Measurements from ENCODE around the gene CSNK2A3.

The CSNK2A3 gene

DNA sequence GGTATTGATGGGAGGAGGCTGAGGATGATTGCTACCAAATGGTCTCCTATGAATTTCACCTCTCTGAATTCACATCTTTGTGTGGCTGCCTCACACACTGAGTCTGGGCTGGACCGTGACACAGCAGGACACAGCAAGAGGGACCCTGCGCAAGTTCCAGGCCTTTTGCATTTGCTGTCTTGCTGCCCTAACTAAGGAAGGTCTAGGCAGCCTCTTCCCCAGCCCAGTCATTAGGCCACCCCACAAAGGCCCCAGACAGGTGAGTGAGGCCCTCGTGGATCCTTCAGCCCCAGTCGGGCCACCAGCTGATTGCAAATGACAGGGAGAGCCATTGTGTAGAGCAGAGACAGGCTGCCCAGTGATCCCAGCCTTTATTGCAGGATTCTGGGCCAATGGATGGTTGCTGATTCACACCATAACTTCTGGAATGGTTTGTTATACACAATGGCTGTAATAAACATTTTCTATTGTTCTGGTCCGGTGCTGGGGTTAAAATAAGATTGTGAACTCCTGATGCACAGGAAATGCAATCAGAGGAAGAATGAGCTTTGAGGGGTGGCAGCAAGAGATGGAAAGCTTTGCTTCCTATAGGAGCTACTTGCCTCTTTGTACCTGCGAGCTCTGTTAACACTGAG is 28.5 kb upstream of the CSNK2A3 start:
- H3K4me3 ChIP-seq (replicated peaks; ENCODE audit: low read depth, low read length), result no peak overlapping the region
- no peak for DNase-seq (ENCODE audit: low read depth)
- TF ChIP-seq, protein P1, sequence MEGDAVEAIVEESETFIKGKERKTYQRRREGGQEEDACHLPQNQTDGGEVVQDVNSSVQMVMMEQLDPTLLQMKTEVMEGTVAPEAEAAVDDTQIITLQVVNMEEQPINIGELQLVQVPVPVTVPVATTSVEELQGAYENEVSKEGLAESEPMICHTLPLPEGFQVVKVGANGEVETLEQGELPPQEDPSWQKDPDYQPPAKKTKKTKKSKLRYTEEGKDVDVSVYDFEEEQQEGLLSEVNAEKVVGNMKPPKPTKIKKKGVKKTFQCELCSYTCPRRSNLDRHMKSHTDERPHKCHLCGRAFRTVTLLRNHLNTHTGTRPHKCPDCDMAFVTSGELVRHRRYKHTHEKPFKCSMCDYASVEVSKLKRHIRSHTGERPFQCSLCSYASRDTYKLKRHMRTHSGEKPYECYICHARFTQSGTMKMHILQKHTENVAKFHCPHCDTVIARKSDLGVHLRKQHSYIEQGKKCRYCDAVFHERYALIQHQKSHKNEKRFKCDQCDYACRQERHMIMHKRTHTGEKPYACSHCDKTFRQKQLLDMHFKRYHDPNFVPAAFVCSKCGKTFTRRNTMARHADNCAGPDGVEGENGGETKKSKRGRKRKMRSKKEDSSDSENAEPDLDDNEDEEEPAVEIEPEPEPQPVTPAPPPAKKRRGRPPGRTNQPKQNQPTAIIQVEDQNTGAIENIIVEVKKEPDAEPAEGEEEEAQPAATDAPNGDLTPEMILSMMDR (IDR thresholded peaks at IDR 0.05; ENCODE audit: low read length, missing control alignments), result no peak

DNA sequence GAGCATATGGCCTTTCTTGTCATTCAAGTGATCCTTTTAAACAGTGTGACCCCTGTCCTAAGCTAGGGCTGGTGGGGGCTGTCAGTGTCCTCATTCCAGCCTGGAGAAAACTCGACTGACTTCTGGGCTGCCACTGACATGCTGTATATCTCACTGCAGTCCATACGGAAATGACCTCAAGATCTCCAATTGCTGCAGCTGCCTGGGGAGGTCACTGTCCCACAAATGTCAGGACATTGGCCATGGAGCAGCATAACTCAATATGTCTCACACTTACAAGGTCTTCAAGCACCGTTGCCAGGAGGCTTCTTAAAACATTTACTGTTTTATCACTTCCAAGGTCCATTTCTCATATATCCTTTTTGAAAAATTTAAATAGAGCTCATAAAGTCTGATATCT is 27.8 kb upstream of the CSNK2A3 start:
- no peak for DNase-seq (ENCODE audit: low read depth)

DNA sequence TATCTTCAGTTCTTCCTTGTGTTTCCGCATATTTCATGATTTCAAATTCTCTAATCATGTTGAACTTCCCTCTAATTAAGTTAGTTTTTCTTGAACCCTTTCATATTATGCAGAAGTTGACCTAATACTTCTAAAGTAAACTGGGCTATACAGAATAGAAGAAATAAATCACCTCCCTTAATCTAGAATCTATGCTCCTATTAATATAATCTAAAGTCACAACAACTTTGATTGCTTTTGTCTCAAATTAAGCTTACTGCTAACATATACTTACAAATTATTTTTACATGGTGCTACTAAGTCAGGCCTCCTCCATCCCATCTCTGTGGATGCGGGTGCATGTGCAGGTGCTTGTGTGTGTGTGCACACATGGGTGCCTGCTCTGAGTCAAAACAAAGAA is 27.3 kb upstream of the CSNK2A3 start:
- H3K4me3 ChIP-seq (replicated peaks; ENCODE audit: low read depth, low read length), result no peak overlapping the region
- DNase-seq (ENCODE audit: low read depth), result no peak
- TF ChIP-seq, protein P1 (IDR thresholded peaks at IDR 0.05; ENCODE audit: low read length, missing control alignments), result no peak

More for the DNA sequence above, 27.8 kb upstream of the CSNK2A3 start:
- TF ChIP-seq, protein P1 (IDR thresholded peaks at IDR 0.05; ENCODE audit: low read length, missing control alignments), result no peak
- H3K4me3 ChIP-seq (replicated peaks; ENCODE audit: low read depth, low read length), result no peak overlapping the region

DNA sequence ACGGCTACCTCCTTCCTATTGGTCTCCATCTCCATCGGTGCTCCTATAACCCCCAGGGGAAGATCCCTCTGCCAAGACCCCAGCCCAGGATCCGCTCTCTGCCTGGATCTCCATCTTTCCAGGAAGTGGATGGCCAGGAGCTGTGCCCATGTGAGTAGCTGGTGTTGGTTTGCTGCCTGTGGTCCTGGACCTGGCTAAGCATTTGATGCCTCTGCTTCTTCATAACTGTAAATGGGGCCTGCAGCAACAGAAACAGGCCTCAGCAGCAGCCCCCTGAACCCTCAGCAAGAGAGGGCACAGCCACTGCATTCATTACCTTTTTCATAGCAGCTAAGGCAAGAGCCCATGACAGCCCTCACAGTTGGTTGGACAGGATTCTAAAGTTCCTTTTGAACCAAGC is 26.6 kb upstream of the CSNK2A3 start:
- DNase-seq (ENCODE audit: low read depth), result no peak
- TF ChIP-seq, protein P1 (IDR thresholded peaks at IDR 0.05; ENCODE audit: low read length, missing control alignments), result no peak
- no peak overlapping the region for H3K4me3 ChIP-seq (replicated peaks; ENCODE audit: low read depth, low read length)

DNA sequence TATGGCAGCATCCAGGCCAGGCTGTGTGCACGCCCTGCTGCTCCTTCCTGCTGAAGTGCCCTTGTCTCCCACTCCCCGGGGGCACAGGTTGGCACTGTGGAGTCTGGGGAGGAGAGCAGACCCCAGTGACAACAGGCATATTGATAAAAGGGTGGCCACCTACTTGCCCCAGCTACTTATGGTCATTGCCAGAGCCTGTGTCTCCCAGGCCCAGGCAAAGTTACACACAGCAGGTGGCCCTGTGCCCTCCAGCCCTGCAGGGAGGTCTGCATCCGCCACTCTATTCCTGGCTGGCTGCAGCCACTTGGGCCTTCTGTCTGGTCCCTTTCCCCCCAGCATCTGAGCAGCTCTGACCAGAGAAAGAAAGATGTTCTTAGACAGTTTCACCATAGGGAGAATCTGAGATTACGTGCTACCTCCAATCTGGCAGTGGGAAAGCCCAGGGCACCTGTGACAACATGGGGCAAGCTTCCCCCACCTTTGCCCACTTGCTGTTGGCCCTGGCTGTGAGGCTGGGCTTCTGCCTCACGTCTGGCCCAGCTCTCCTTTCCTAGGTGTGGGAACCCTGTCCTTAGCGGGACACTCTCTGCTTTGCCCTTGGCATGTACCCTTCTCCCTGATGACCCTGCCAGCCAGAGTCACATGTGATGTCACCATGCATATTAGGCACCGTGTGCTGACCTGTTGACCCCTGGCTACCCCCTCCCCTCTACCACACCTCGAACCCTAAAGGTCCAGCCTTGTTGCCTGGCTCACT is 25.3 kb upstream of the CSNK2A3 start:
- no peak for DNase-seq (ENCODE audit: low read depth)
- no peak overlapping the region for H3K4me3 ChIP-seq (replicated peaks; ENCODE audit: low read depth, low read length)
- TF ChIP-seq, protein P1 (IDR thresholded peaks at IDR 0.05; ENCODE audit: low read length, missing control alignments), result no peak

DNA sequence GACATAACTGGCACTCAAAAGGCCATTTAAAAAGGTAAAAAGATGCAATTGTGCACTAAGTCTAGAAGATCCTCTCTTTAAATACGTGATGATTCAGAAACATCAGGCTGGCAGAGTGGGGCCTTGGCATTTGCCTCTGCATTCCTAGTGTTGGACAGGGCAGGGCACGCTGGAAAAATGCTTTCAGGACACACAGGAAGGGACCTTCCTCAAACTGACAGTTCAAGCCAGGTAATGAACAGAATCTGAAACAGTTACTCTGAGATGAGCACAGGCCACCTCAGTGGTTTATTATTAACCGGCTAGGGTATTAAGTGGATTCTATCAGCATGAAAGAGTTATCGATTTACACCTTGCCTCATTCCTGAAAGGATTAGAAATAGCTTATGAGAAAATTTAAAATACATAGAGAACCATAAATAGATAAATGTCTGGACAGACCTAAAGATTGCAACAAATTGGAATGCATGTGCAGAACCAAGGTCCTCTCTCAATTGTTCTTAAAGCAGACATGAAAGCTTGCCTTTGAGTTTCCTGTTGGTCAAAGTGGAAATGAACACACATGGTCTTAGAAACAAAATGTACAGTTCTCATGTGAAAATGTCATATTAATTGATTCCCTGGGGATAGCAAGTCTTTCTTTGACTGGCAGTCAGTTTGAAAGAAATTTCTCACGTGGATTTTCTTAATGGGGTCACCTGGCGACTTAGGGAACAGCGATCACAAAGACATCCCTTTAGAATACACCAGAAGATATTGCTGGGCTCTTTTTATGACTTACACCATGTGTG is 21.5 kb upstream of the CSNK2A3 start:
- TF ChIP-seq, protein P1 (IDR thresholded peaks at IDR 0.05; ENCODE audit: low read length, missing control alignments), result no peak
- DNase-seq (ENCODE audit: low read depth), result no peak
- no peak overlapping the region for H3K4me3 ChIP-seq (replicated peaks; ENCODE audit: low read depth, low read length)
